ENCODE results near the gene SLC9A3.

SLC9A3 gene

GRCh38 chr5:548256-548655, 24.0 kb upstream of the SLC9A3 start:
- no peak for DNase-seq (ENCODE audit: low spot score)
- in situ Hi-C loops (cut with MboI; ENCODE audit: low pct_unique_long_range_greater_than_20kb, low sequenced_read_pairs, unreplicated experiment), result no loop called here
- TF ChIP-seq CTCF (IDR thresholded peaks at IDR 0.05; ENCODE audit: extremely low read depth, insufficient read depth, missing control alignments), result no peak

DNA sequence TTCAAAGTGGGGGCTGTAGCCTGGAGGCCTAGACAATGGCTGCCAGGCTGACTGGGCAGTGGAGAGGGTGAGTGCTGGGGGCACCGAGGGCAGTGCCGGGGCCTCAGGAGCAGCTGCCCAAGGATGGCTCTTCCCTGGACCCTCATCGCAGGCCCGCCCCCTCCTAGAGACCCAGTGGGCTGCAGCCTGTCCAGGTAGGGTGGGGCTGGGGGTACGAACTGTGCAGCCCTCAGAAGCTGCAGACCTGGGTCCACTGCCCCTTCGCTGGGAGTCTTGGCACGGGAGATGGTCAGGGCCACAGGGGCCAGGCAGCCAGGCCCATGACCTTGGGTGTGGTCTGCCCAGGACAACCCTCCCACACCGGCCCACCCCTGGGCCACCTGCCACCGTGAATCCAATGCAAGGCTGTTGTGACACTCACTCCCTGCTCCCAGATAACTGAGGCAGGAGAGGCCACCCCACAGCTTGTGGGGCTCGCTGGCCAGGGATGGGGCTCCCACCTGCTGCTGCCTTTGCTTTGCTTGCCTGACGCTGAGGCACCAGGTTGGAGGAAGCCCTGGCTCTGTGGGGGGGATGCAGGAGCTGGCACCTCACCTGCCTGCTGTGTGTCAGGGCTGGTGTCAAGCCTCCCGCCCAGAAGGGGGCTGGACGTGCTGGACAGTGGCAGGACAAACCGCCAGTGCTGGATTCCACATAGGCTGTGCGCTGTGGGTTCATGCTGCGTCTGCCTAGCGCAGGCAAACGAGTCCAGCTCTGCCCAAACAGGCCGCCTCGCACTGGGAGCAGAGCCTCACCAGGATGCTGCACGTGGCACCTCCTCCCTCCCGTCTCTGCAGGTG, 23.1 kb upstream of the SLC9A3 start:
- TF ChIP-seq CTCF (IDR thresholded peaks at IDR 0.05; ENCODE audit: extremely low read depth, insufficient read depth, missing control alignments), result no peak
- no peak for DNase-seq (ENCODE audit: low spot score)
- in situ Hi-C loops (cut with MboI; ENCODE audit: low pct_unique_long_range_greater_than_20kb, low sequenced_read_pairs, unreplicated experiment), result no loop called here

DNA sequence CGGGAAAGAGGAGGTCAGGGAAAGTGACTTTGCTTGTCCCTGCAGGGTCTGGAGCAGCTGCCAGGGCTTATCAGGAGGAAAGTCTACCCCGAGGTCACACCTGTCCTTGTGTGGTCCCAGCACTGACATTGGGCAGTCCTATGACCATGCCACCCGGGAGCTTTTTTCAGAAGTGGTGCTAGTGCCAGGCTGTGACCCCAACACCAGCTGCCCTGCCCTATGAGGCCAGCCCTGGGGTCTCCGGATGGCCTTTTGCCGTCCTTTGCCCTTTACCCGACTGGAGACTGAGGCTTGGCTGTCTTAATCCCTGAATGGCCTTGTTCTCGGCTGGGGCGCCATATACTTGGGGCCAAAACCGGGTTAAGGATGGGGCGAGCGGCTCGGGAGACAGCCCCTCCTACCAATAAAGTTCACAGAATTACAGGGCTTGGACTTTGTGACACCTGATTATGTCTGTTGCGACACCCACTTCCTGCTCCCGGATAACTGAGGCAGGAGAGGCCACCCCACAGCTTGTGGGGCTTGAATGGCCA, 22.2 kb upstream of the SLC9A3 start:
- in situ Hi-C loops (cut with MboI; ENCODE audit: low pct_unique_long_range_greater_than_20kb, low sequenced_read_pairs, unreplicated experiment), result no loop called here
- no peak for DNase-seq (ENCODE audit: low spot score)
- TF ChIP-seq CTCF (IDR thresholded peaks at IDR 0.05; ENCODE audit: extremely low read depth, insufficient read depth, missing control alignments), result no peak

- in situ Hi-C loops (cut with MboI; ENCODE audit: low pct_unique_long_range_greater_than_20kb, low sequenced_read_pairs, unreplicated experiment), result no loop called here
- TF ChIP-seq CTCF (IDR thresholded peaks at IDR 0.05; ENCODE audit: extremely low read depth, insufficient read depth, missing control alignments), result no peak
- no peak for DNase-seq (ENCODE audit: low spot score)
Observed at GRCh38 chr5:545641-546375, 21.6 kb upstream of the SLC9A3 start.

- TF ChIP-seq CTCF (IDR thresholded peaks at IDR 0.05; ENCODE audit: extremely low read depth, insufficient read depth, missing control alignments), result no peak
- in situ Hi-C loops (cut with MboI; ENCODE audit: low pct_unique_long_range_greater_than_20kb, low sequenced_read_pairs, unreplicated experiment), result no loop called here
Observed at GRCh38 chr5:544675-545355, 20.6 kb upstream of the SLC9A3 start.

More at GRCh38 chr5:544675-545355, 20.6 kb upstream of the SLC9A3 start:
- DNase-seq (ENCODE audit: low spot score), result no peak

Data from GM13977 (cell line).